ENCODE measurements around the gene NOTO. TPM values are rescaled to one million over a fixed set of nuclear protein-coding genes. Genes with fewer than 3 reads are reported as not detected.

Gene NOTO
- total RNA-seq, 1 donor from 2014 or later: not detected

GRCh38 chr2:73243884-73244570, 41.7 kb downstream of the NOTO start:
- Histone ChIP-seq H3K27ac (no peak overlapping the region), H3K4me1 (peaks cover 7% of the 10 kb centered on the region), H3K36me3 (peaks cover 89% of the 10 kb centered on the region), H3K27me3 (no peaks in the 10 kb centered on the region), H3K4me3 (no peak overlapping the region), H3K9me3 (no peaks in the 10 kb centered on the region)
- peak; percentile 60 for DNase-seq
- ATAC-seq: peak; percentile 81
- no peak for TF ChIP-seq CTCF (IDR thresholded peaks at IDR 0.05)
- intact Hi-C loops (cut with DNase I): no loop called here

- intact Hi-C loops (cut with DNase I): no loop called here
- no peak for ATAC-seq
- Histone ChIP-seq H3K9me3 (no peaks in the 10 kb centered on the region), H3K27ac (no peak overlapping the region), H3K36me3 (peaks cover 92% of the 10 kb centered on the region), H3K4me3 (no peak overlapping the region), H3K27me3 (no peaks in the 10 kb centered on the region), H3K4me1 (peaks cover 6% of the 10 kb centered on the region)
- TF ChIP-seq CTCF (IDR thresholded peaks at IDR 0.05): no peak
- peak; percentile 3 for DNase-seq
Measured at GRCh38 chr2:73244580-73244979, 42.2 kb downstream of the NOTO start.

- H3K27me3 ChIP-seq: no peaks in the 10 kb centered on the region
- H3K9me3 ChIP-seq: no peaks in the 10 kb centered on the region
- ATAC-seq (no peak), DNase-seq (no peak)
- intact Hi-C loops (cut with DNase I): no loop called here
- H3K4me3 ChIP-seq: no peak overlapping the region
- no peak for TF ChIP-seq CTCF (IDR thresholded peaks at IDR 0.05)
- peaks cover 94% of the 10 kb centered on the region for H3K36me3 ChIP-seq
- no peaks in the 10 kb centered on the region for H3K4me1 ChIP-seq
- no peak overlapping the region for H3K27ac ChIP-seq
Measured at GRCh38 chr2:73246850-73247249, 44.5 kb downstream of the NOTO start.

- DNase-seq: peak; percentile 13
- Histone ChIP-seq H3K4me1 (no peaks in the 10 kb centered on the region), H3K27me3 (no peaks in the 10 kb centered on the region), H3K4me3 (no peak overlapping the region), H3K27ac (no peak overlapping the region), H3K9me3 (no peaks in the 10 kb centered on the region), H3K36me3 (peaks cover 97% of the 10 kb centered on the region)
- intact Hi-C loops (cut with DNase I): no loop called here
- no peak for ATAC-seq
- TF ChIP-seq CTCF (IDR thresholded peaks at IDR 0.05): no peak
Measured at GRCh38 chr2:73249636-73250035, 47.3 kb downstream of the NOTO start.

GRCh38 chr2:73250872-73251846, 48.8 kb downstream of the NOTO start:
- no peak for TF ChIP-seq CTCF (IDR thresholded peaks at IDR 0.05)
- Histone ChIP-seq H3K36me3 (peaks cover 82% of the 10 kb centered on the region), H3K4me3 (no peak overlapping the region), H3K27me3 (no peaks in the 10 kb centered on the region), H3K9me3 (no peaks in the 10 kb centered on the region), H3K4me1 (no peaks in the 10 kb centered on the region), H3K27ac (no peak overlapping the region)
- intact Hi-C loops (cut with DNase I): no loop called here
- ATAC-seq: no peak
- peak; percentile 56 for DNase-seq
